ENCODE measurements around the gene NMUR1.

- TF ChIP-seq, protein P1, sequence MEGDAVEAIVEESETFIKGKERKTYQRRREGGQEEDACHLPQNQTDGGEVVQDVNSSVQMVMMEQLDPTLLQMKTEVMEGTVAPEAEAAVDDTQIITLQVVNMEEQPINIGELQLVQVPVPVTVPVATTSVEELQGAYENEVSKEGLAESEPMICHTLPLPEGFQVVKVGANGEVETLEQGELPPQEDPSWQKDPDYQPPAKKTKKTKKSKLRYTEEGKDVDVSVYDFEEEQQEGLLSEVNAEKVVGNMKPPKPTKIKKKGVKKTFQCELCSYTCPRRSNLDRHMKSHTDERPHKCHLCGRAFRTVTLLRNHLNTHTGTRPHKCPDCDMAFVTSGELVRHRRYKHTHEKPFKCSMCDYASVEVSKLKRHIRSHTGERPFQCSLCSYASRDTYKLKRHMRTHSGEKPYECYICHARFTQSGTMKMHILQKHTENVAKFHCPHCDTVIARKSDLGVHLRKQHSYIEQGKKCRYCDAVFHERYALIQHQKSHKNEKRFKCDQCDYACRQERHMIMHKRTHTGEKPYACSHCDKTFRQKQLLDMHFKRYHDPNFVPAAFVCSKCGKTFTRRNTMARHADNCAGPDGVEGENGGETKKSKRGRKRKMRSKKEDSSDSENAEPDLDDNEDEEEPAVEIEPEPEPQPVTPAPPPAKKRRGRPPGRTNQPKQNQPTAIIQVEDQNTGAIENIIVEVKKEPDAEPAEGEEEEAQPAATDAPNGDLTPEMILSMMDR (IDR thresholded peaks at IDR 0.05; ENCODE audit: extremely low read depth in 1 of 2, insufficient read depth in 1 of 2, low read depth in 1 of 2, low read length in 2 of 2): no peak
- no peak for TF ChIP-seq POLR2AphosphoS5 (IDR thresholded peaks at IDR 0.05; ENCODE audit: insufficient read depth, low read depth, low read length)
- TF ChIP-seq POLR2A (IDR thresholded peaks at IDR 0.05; ENCODE audit: low read depth, low read length): no peak
- no peak for TF ChIP-seq EZH2 (IDR thresholded peaks at IDR 0.05; ENCODE audit: borderline replicate concordance, low read depth, low read length, severe bottlenecking)
- TF ChIP-seq, protein P2, sequence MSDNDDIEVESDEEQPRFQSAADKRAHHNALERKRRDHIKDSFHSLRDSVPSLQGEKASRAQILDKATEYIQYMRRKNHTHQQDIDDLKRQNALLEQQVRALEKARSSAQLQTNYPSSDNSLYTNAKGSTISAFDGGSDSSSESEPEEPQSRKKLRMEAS (IDR thresholded peaks at IDR 0.05; ENCODE audit: insufficient read depth, insufficient read length): no peak
These were observed 42.9 kb upstream of the NMUR1 start for GRCh38 chr2:231573096-231573495.
